HCT116 (cell line): ENCODE results near the gene NIPAL1. TPM values are rescaled to one million over a fixed set of nuclear protein-coding genes. Genes with fewer than 3 reads are reported as not detected.

Source experiments
- ATAC-seq: fragments of 200-7000 bp; cut with Tn5 transposase; 2 replicates; pipeline ENCODE4 v1.9.1; 2020; ENCODE audit warnings: mild to moderate bottlenecking, moderate library complexity
- BruUV-seq: library from RNA; stranded (reverse); fragments of 400-500 nt; replicated peaks from 2 replicates; lab custom pipeline; 2021; lab: Mats Ljungman, UMichigan
- CTCF ChIA-PET: fragments of 300-600 bp; sonication (Branson Sonifier 250); formaldehyde crosslinking; loops from one replicate; lab custom pipeline; 2021; ENCODE audit warnings: antibody characterized with exemption; lab: Charles Lee
- POLR2A ChIA-PET: fragments of 300-600, 350-600 bp; sonication (Branson Sonifier 250); formaldehyde crosslinking; loops from one replicate; lab custom pipeline; 2021; ENCODE audit warnings: antibody characterized with exemption; lab: Charles Lee
- RAD21 ChIA-PET, 2 experiments: fragments of 300-600 bp; sonication (Branson Sonifier 250); formaldehyde crosslinking; loops; one replicate each; lab custom pipeline; 2023; ENCODE audit warnings: low total read pairs in 2 of 2; ENCODE audit not compliant: uncharacterized antibody in 2 of 2, unreplicated experiment in 2 of 2, low non-redundant PET in 1 of 2; lab: Charles Lee
- DNase-seq: peaks from one replicate; pipeline ENCODE4 v3.0.0-alpha.2; 2010; ENCODE audit warnings: low read depth, low spot score
- H2AFZ ChIP-seq: fragments of 200-600 bp; shearing (Covaris generic), sonication (generic); 2 replicates; pipeline ENCODE4 v1.6.1; 2017; ENCODE audit warnings: low read depth, mixed run types, mixed read lengths, antibody characterized with exemption, low read length; ENCODE audit not compliant: poor library complexity, severe bottlenecking
- H3K27ac ChIP-seq: 2 replicates; pipeline ENCODE4 v1.5.1; 2012; ENCODE audit warnings: low read depth, low read length
- H3K27me3 ChIP-seq: fragments of 200-600 bp; sonication (generic); 2 replicates; pipeline ENCODE4 v1.6.1; 2016; ENCODE audit warnings: mixed run types, low read length, mixed read lengths; ENCODE audit not compliant: insufficient read depth
- H3K36me3 ChIP-seq, 2 experiments: fragments of 200-500 bp in 1 of 2; fragments of 200-600 bp in 1 of 2; sonication (Bioruptor generic) in 1 of 2; sonication (generic) in 1 of 2; 2 replicates each; pipeline versions ENCODE4 v1.5.1 to v1.6.1; 2014 to 2016; ENCODE audit warnings: low read length in 2 of 2, inconsistent platforms in 1 of 2, mixed read lengths in 1 of 2, mixed run types in 1 of 2; ENCODE audit not compliant: insufficient read depth in 2 of 2, control insufficient read depth in 1 of 2
- H3K4me1 ChIP-seq, 2 experiments: fragments of 200-600 bp in 1 of 2; sonication (generic) in 1 of 2; 2 replicates each; pipeline versions ENCODE4 v1.5.1 to v1.6.1; 2012 to 2017; ENCODE audit warnings: low read length in 2 of 2, inconsistent platforms in 1 of 2, mild to moderate bottlenecking in 1 of 2, mixed read lengths in 1 of 2, mixed run types in 1 of 2, moderate library complexity in 1 of 2; ENCODE audit not compliant: insufficient read depth in 2 of 2, control insufficient read depth in 1 of 2
- H3K4me2 ChIP-seq: fragments of 200-600 bp; sonication (generic); 2 replicates; pipeline ENCODE4 v1.6.1; 2017; ENCODE audit warnings: mixed run types, low read length, mixed read lengths
- H3K4me3 ChIP-seq, 2 experiments: fragments of 200-600 bp in 1 of 2; sonication (generic) in 1 of 2; replicated peaks in 1 of 2; 2 replicates each; pipeline ENCODE4 v1.5.1; 2011 to 2016; ENCODE audit warnings: low read length in 2 of 2, control low read depth in 1 of 2, low read depth in 1 of 2, mild to moderate bottlenecking in 1 of 2, mixed read lengths in 1 of 2, mixed run types in 1 of 2
- H3K79me2 ChIP-seq: fragments of 200-600 bp; sonication (generic); 2 replicates; pipeline ENCODE4 v1.6.1; 2017; ENCODE audit warnings: mild to moderate bottlenecking, mixed run types, low read length, moderate library complexity, mixed read lengths; ENCODE audit not compliant: insufficient read depth
- H3K9ac ChIP-seq: fragments of 200-600 bp; sonication (generic); 2 replicates; pipeline ENCODE4 v1.6.1; 2016; ENCODE audit warnings: low read length, mixed read lengths
- H3K9me2 ChIP-seq: fragments of 200-600 bp; sonication (generic), shearing (Covaris generic); 2 replicates; pipeline ENCODE4 v1.6.1; 2017; ENCODE audit warnings: mixed run types, mild to moderate bottlenecking, moderate library complexity; ENCODE audit not compliant: insufficient read depth
- H3K9me3 ChIP-seq, 2 experiments: fragments of 200-500 bp in 1 of 2; fragments of 200-600 bp in 1 of 2; sonication (Bioruptor generic) in 1 of 2; sonication (generic) in 1 of 2; 2 replicates each; pipeline ENCODE4 v1.6.1; 2014 to 2017; ENCODE audit warnings: low read length in 2 of 2, mixed read lengths in 2 of 2, inconsistent platforms in 1 of 2, low read depth in 1 of 2, mild to moderate bottlenecking in 1 of 2, mixed run types in 1 of 2, moderate library complexity in 1 of 2; ENCODE audit not compliant: control insufficient read depth in 1 of 2, insufficient read depth in 1 of 2
- H4K20me1 ChIP-seq: fragments of 200-600 bp; sonication (generic), shearing (Covaris generic); 2 replicates; pipeline ENCODE4 v1.6.1; 2017; ENCODE audit warnings: mixed run types, mild to moderate bottlenecking, moderate library complexity; ENCODE audit not compliant: insufficient read depth
- ATF3 ChIP-seq: IDR thresholded peaks from 2 replicates; pipeline ENCODE4 v1.6.1; 2012
- CBX3 ChIP-seq: IDR thresholded peaks from 2 replicates; pipeline ENCODE4 v1.6.1; 2012; ENCODE audit warnings: low read depth
- CEBPB ChIP-seq: IDR thresholded peaks from 2 replicates; pipeline ENCODE4 v1.6.1; 2012; ENCODE audit warnings: low read depth
- CTCF ChIP-seq, 3 experiments: fragments of 200-600 bp in 1 of 3; sonication (generic) in 1 of 3; IDR thresholded peaks in 2 of 3; conservative IDR thresholded peaks in 1 of 3; 2 replicates each; pipeline ENCODE4 v1.5.1; 2012 to 2017; ENCODE audit warnings: low read depth in 2 of 3, low read length in 2 of 3, antibody characterized with exemption in 1 of 3, borderline replicate concordance in 1 of 3, control low read depth in 1 of 3, mild to moderate bottlenecking in 1 of 3, mixed read lengths in 1 of 3, mixed run types in 1 of 3, moderate library complexity in 1 of 3; ENCODE audit not compliant: insufficient read depth in 1 of 3
- ELF1 ChIP-seq: IDR thresholded peaks from 2 replicates; pipeline ENCODE4 v1.6.1; 2012; ENCODE audit warnings: low read depth, borderline replicate concordance
- EZH2 ChIP-seq: fragments of 200-600 bp; sonication (generic); IDR thresholded peaks from 2 replicates; pipeline ENCODE4 v1.6.1; 2017; ENCODE audit warnings: antibody characterized with exemption, mixed run types
- EZH2phosphoT487 ChIP-seq: fragments of 200-600 bp; IDR thresholded peaks from 2 replicates; pipeline ENCODE4 v1.6.1; 2018; ENCODE audit warnings: antibody characterized with exemption, borderline replicate concordance
- FOSL1 ChIP-seq: IDR thresholded peaks from 2 replicates; pipeline ENCODE4 v1.6.1; 2012; ENCODE audit warnings: low read depth
- JUND ChIP-seq: IDR thresholded peaks from 2 replicates; pipeline ENCODE4 v1.6.1; 2012
- MAX ChIP-seq: IDR thresholded peaks from 2 replicates; pipeline ENCODE4 v1.6.1; 2012
- POLR2A ChIP-seq: IDR thresholded peaks from 2 replicates; pipeline ENCODE4 v1.7.0; 2011; ENCODE audit warnings: borderline replicate concordance; ENCODE audit not compliant: insufficient read depth, insufficient read length; ENCODE audit errors: extremely low read depth
- REST ChIP-seq: IDR thresholded peaks from 2 replicates; pipeline ENCODE4 v1.6.1; 2012; ENCODE audit warnings: low read depth
- SP1 ChIP-seq: IDR thresholded peaks from 2 replicates; pipeline ENCODE4 v1.6.1; 2012; ENCODE audit warnings: low read depth
- SRF ChIP-seq: IDR thresholded peaks from 2 replicates; pipeline ENCODE4 v1.6.1; 2012; ENCODE audit warnings: low read depth
- TCF7L2 ChIP-seq: IDR thresholded peaks from 2 replicates; pipeline ENCODE4 v1.7.0; 2011; ENCODE audit warnings: borderline replicate concordance, inconsistent platforms; ENCODE audit not compliant: insufficient read depth, insufficient read length; ENCODE audit errors: extremely low read depth
- YY1 ChIP-seq: IDR thresholded peaks from 2 replicates; pipeline ENCODE4 v1.6.1; 2011; ENCODE audit warnings: low read length, low read depth, moderate library complexity, mild to moderate bottlenecking; ENCODE audit not compliant: insufficient replicate concordance; ENCODE audit errors: extremely low read depth
- ZFX ChIP-seq: fragments of 450-650 bp; IDR thresholded peaks from 2 replicates; pipeline ENCODE4 v1.6.1; 2017
- intact Hi-C: fragments of 100-400 bp; cut with micrococcal nuclease; formaldehyde crosslinking; loops from 2 replicates; pipeline ENCODE4 v1.10.0; 2022
- total RNA-seq: library from RNA; stranded (reverse); gene quantifications from one replicate; pipeline ENCODE4 v1.2.1, GENCODE V29; 2021; ENCODE audit not compliant: unreplicated experiment

NIPAL1 gene
- total RNA-seq, 1 experiment from 2014 or later, result 7.0 TPM

GRCh38 chr4:48051078-48051477 is 34.5 kb downstream of the NIPAL1 start:
- Histone ChIP-seq H3K9ac (no peak overlapping the region), H2AFZ (no peak overlapping the region), H3K4me3 (no peak overlapping the region), H3K27ac (no peak overlapping the region), H3K9me2 (no peaks in the 10 kb centered on the region), H3K79me2 (no peaks in the 10 kb centered on the region), H3K4me2 (no peak overlapping the region), H3K4me1 (no peaks in the 10 kb centered on the region; a peak in 1 of 4 replicates), H3K27me3 (no peaks in the 10 kb centered on the region), H4K20me1 (no peaks in the 10 kb centered on the region), H3K9me3 (no peaks in the 10 kb centered on the region), H3K36me3 (no peaks in the 10 kb centered on the region)
- DNase-seq, result no peak
- BruUV-seq, result no TSS peak
- no peak for ATAC-seq
- RAD21 ChIA-PET, result no interaction called here
- TF ChIP-seq CTCF (IDR thresholded peaks at IDR 0.05 in 2 of 3, conservative IDR thresholded peaks at IDR 0.05 in 1 of 3; ENCODE audit: borderline replicate concordance in 1 of 3, insufficient read depth in 1 of 3, low read depth in 2 of 3, low read length in 2 of 3), result no peak
- no peak for TF ChIP-seq MAX
- TF ChIP-seq EZH2phosphoT487, result no peak
- TF ChIP-seq JUND, result no peak
- TF ChIP-seq ELF1, result no peak
- no peak for TF ChIP-seq CBX3
- no peak for TF ChIP-seq REST
- no peak for TF ChIP-seq ATF3
- TF ChIP-seq POLR2A, result no peak
- TF ChIP-seq FOSL1, result no peak
- TF ChIP-seq ZFX, result no peak
- TF ChIP-seq TCF7L2, result no peak
- TF ChIP-seq CEBPB, result no peak
- no peak for TF ChIP-seq EZH2
- TF ChIP-seq YY1, result no peak
- TF ChIP-seq SRF, result no peak
- TF ChIP-seq SP1, result no peak
- CTCF ChIA-PET, result no interaction called here
- intact Hi-C loops, result no loop called here
- POLR2A ChIA-PET, result no interaction called here
